Activated naive CD4-positive, alpha-beta T cell treated with anti-CD3 and anti-CD28 coated beads, Interleukin-2, amount 10 ng/mL, durations not matched to agents 5 hours and 36 hours (primary cell): ENCODE results near the gene CIDEB. TPM values are rescaled to one million over a fixed set of nuclear protein-coding genes. Genes with fewer than 3 reads are reported as not detected.

Source experiments
- total RNA-seq, 2 experiments: library from RNA; stranded (reverse); gene quantifications; one replicate each; pipeline ENCODE4 v1.2.3, GENCODE V29; 2021

The CIDEB gene
- 10 to 100 TPM; 29.0 to 30.2 TPM for total RNA-seq

GRCh38 chr14:24307575-24308341 is at the start of gene CIDEB:
TSS of gene CIDEB (minus strand) at chr14:24307977. CDS start at chr14:24307858, 119 bp downstream.

DNA sequence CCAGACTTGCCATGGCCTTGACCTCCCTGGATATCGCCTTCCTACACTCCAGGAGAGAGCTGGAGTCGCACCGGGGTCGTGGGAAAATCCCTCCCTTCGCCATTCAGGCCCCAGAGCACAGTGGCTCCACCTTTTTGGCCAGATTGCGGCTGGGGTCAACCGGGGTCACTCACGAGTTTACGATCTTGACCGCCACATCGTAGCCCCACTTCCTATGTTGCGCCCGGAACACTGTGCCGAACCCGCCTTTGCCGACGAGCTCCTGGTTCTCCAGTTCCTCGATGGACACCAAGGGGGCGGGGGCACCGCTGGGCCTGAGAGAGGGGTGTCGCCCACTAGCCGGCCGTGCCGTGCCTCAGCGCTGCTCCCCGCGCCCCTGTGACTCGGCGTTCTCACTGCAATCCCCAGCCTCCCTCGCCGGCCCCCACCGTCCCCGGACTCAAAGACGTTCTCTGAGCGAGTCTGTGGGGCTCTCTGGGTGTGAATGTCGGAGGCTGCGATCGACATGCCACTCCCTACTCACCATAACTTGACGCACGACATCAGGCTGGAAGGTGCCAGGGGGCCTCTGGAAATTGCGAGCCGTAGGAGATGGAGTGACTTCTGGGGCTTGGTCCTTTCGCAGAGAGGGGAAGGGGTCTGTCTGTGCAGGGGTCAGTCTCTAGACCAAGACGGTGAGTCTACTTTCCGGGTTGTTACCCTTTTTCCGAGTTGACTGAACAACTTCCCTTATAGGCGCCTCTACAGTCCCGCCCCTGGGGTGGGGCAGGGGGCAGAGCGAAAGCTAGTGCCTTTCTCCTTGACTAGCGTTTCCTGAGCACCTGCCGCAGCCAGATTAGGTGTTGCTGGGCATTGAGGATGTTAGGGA is 31.7 kb upstream of the CIDEB start, which contains the start of gene RIPK3:
Gene RIPK3 (minus strand): TSS at position 708 of the 868 bp plus-strand sequence. CDS start 165 bp downstream, at position 543.

DNA sequence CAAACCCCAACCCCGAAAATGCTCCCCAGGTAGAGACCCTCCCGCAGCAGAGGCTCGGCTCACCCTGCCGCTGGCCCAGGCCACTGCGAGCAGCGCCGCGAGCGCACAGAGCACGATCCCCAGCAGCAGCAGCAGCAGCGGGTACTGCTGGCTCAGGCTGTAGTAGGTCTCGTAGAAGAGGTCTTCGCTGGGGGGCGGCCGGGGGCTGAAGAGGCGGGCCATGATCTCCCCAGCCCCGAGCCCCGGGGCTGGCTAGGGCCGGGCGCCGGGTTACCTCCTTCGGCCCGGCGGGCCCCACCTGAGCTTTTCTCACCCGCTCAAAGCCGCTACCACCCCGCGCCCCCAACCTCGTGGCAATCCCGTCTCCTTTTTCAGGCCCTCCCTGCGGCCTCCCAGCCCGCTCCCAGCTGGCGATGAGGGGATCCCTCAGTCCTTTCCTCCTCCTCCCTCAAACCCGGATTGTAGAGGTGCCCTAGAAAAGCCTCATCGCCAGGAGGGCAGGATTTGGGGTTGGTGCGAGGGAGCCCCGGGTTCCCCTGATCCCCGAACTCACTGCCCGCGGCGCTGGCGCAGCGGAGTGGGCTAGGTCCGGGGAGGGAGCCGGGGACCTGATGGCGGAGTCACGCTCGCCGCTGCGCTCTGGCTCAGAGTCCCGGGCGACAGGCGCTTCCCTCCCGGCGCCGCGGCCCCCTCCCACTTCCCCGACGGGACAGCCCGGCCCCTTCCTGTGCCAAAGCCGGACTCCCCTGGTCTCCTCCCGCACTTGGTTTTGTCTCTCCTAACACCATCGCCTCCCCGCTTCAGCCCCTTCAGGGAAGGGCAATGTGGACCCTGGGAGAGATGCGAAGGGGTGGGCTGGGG is 26.9 kb upstream of the CIDEB start, which contains the start of gene ADCY4:
Gene ADCY4 (minus strand): TSS at position 641 of the 861 bp plus-strand sequence. CDS start 419 bp downstream, at position 222.

DNA sequence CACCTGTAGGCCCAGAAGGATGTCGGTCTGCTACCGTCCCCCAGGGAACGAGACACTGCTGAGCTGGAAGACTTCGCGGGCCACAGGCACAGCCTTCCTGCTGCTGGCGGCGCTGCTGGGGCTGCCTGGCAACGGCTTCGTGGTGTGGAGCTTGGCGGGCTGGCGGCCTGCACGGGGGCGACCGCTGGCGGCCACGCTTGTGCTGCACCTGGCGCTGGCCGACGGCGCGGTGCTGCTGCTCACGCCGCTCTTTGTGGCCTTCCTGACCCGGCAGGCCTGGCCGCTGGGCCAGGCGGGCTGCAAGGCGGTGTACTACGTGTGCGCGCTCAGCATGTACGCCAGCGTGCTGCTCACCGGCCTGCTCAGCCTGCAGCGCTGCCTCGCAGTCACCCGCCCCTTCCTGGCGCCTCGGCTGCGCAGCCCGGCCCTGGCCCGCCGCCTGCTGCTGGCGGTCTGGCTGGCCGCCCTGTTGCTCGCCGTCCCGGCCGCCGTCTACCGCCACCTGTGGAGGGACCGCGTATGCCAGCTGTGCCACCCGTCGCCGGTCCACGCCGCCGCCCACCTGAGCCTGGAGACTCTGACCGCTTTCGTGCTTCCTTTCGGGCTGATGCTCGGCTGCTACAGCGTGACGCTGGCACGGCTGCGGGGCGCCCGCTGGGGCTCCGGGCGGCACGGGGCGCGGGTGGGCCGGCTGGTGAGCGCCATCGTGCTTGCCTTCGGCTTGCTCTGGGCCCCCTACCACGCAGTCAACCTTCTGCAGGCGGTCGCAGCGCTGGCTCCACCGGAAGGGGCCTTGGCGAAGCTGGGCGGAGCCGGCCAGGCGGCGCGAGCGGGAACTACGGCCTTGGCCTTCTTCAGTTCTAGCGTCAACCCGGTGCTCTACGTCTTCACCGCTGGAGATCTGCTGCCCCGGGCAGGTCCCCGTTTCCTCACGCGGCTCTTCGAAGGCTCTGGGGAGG is 3.1 kb upstream of the CIDEB start, which contains the start of gene LTB4R:
Gene LTB4R (plus strand): TSS at position 857 of the 959 bp plus-strand sequence. CDS start 4,150 bp downstream, outside the sequence.

GRCh38 chr14:24309538-24310264 is 1.9 kb upstream of the CIDEB start, which contains the start of gene LTB4R2:
TSS of gene LTB4R2 (plus strand) at chr14:24310140. CDS start at chr14:24310665, 525 bp downstream.

GRCh38 chr14:24299255-24300191 is 8.3 kb downstream of the CIDEB start, which contains the start of the genes DHRS1 and NOP9:
TSS of gene DHRS1 (minus strand) at chr14:24299780. CDS start at chr14:24299106, 674 bp downstream.
TSS of gene NOP9 (plus strand) at chr14:24299850. CDS start at chr14:24299955, 105 bp downstream.

DNA sequence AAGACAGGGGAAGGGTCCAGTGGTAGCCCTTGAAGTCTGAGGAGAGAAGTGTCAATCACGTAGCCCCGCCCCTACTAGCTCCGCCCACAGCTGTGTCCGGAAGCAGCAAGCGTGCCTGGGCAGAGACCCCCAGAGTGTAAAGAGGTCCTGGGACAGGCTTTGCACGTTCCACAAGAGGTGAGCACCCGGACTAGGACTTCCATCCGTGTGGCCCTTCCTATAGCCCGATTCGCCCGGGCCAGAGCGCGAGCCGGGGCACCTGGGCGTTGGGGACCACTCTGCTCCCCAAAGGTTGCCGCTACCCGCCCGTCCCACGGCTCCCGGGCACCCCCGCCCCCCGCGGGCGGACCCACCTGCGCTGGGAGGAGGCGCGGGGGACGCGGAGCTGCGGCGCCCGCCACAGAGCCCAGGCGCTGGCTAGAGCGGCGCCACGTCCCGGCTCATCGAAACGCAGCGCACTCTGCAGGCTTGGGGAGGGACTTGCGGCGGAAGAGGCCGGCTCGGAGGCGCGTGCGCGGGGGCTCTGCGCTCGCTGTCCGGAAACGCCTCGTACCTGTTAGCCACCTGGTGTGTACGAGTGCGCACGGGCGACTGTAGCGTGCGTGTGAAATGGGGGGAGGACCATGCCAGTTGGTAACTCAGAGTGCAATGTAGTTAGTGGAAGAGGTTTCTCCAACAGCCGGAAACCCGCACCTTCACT is 36.5 kb downstream of the CIDEB start, which contains the start of gene RABGGTA:
Gene RABGGTA (minus strand): TSS at position 464 of the 700 bp plus-strand sequence. CDS start 482 bp downstream, outside the sequence.

DNA sequence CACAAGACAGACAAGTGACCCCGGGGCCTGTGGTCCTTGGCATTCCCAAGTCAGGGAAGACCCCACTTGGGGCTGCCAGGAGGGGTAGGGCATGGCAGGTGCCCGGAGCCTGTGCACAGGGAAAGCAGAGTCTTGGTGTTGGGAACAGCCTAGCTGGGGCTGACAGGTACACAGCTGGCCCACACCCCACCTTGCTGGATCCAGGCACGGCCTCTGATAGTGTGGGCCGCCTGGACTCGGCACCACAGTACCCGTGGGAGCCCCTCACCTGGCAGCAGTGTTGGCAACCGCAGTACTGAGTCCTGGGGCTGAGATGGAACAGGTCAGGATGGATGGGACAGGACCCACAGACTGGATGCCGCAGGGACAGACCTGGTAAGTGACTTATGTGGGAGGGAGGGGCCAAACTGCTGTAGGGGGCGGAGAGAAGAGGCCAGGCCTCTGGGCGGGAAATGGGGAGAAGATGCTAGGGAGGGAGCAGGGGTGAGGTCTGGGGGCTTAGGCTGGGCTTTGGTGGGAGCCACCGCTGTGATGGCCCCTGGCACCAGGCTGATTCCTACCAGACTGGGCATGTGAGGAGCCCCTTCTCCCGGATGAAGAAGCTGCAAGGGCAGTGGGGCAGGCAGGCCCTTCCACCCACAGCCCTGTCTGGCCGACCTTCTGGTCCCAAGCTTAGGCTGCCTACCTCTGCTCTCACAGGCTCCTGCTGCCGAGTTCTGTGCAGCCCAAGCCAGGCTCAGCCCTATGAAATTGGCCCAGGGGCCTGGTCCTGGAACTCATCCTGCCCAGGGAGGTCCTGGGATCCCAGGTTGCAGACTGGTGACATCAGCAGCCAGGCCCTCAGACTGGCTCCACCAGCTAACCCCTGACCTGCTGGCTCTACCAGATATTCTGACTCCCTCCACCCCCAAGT is 44.7 kb downstream of the CIDEB start, which contains the start of gene TGM1:
Gene TGM1 (minus strand): TSS at position 357 of the 913 bp plus-strand sequence. CDS start 825 bp downstream, outside the sequence.

Other genes with a start within 250 kb of the CIDEB start
- not detected for gene CPNE6, start 236.4 kb downstream of the CIDEB start, total RNA-seq
- 10 to 100 TPM; 53.5 to 54.5 TPM for gene PCK2, start 213.7 kb downstream of the CIDEB start, total RNA-seq
- 100 to 1,000 TPM; 101 TPM for gene DCAF11, start 193.2 kb downstream of the CIDEB start, total RNA-seq
- 1 to 10 TPM; 3.0 to 3.1 TPM for gene NRL, start 193.0 kb downstream of the CIDEB start, total RNA-seq
- gene FITM1, start 177.3 kb downstream of the CIDEB start, total RNA-seq = 1 to 10 TPM; 1.4 to 1.5 TPM
- gene PSME1, start 171.8 kb downstream of the CIDEB start, total RNA-seq = 100 to 1,000 TPM; 453 to 473 TPM
- gene EMC9, start 166.4 kb downstream of the CIDEB start, total RNA-seq = 10 to 100 TPM; 30.9 to 34.8 TPM
- gene PSME2, start 161.4 kb downstream of the CIDEB start, total RNA-seq = 100 to 1,000 TPM; 386 to 389 TPM
- 100 to 1,000 TPM; 108 to 111 TPM for gene RNF31, start 160.5 kb downstream of the CIDEB start, total RNA-seq
- 100 to 1,000 TPM; 223 to 232 TPM for gene IRF9, start 146.7 kb downstream of the CIDEB start, total RNA-seq
- gene REC8, start 135.9 kb downstream of the CIDEB start, total RNA-seq = 10 to 100 TPM; 48.9 to 49.8 TPM
- gene IPO4, start 119.2 kb downstream of the CIDEB start, total RNA-seq = 10 to 100 TPM; 42.4 to 43.3 TPM
- gene TM9SF1, start 112.5 kb downstream of the CIDEB start, total RNA-seq = 10 to 100 TPM; 32.2 to 32.3 TPM
- gene TSSK4, start 102.3 kb downstream of the CIDEB start, total RNA-seq = under 1 TPM; 0.34 to 0.60 TPM
- 10 to 100 TPM; 85.1 to 89.0 TPM for gene CHMP4A, start 94.5 kb downstream of the CIDEB start, total RNA-seq
- 10 to 100 TPM; 16.0 to 17.1 TPM for gene MDP1, start 91.9 kb downstream of the CIDEB start, total RNA-seq
- gene NEDD8, start 75.6 kb downstream of the CIDEB start, total RNA-seq = 100 to 1,000 TPM; 164 to 175 TPM
- 10 to 100 TPM; 67.8 to 70.1 TPM for gene GMPR2, start 75.0 kb downstream of the CIDEB start, total RNA-seq
- gene TINF2, start 65.4 kb downstream of the CIDEB start, total RNA-seq = 100 to 1,000 TPM; 120 to 130 TPM
- gene TGM1, start 44.8 kb downstream of the CIDEB start, total RNA-seq = 1 to 10 TPM; 3.3 to 4.5 TPM
- gene RABGGTA, start 36.4 kb downstream of the CIDEB start, total RNA-seq = 10 to 100 TPM; 42.3 to 44.3 TPM
- gene DHRS1, start 8.2 kb downstream of the CIDEB start, total RNA-seq = 10 to 100 TPM; 32.0 to 36.6 TPM
- gene NOP9, start 8.1 kb downstream of the CIDEB start, total RNA-seq = 10 to 100 TPM; 30.7 to 30.9 TPM
- 10 to 100 TPM; 20.8 to 21.0 TPM for gene LTB4R2, start 2.2 kb upstream of the CIDEB start, total RNA-seq
- 10 to 100 TPM; 24.9 to 28.5 TPM for gene LTB4R, start 3.5 kb upstream of the CIDEB start, total RNA-seq
- gene ADCY4, start 27.1 kb upstream of the CIDEB start, total RNA-seq = 1 to 10 TPM; 3.8 to 4.5 TPM
- gene RIPK3, start 32.0 kb upstream of the CIDEB start, total RNA-seq = 10 to 100 TPM; 35.0 to 36.5 TPM
- gene NFATC4, start 60.2 kb upstream of the CIDEB start, total RNA-seq = not detected
- gene NYNRIN, start 91.0 kb upstream of the CIDEB start, total RNA-seq = under 1 TPM; 0.10 to 0.26 TPM
- gene CBLN3, start 121.7 kb upstream of the CIDEB start, total RNA-seq = 1 to 10 TPM; 4.5 to 6.6 TPM
- 10 to 100 TPM; 75.8 to 78.6 TPM for gene KHNYN, start 122.0 kb upstream of the CIDEB start, total RNA-seq
- gene SDR39U1, start 134.8 kb upstream of the CIDEB start, total RNA-seq = 10 to 100 TPM; 70.3 to 75.4 TPM
- gene CMA1, start 200.3 kb upstream of the CIDEB start, total RNA-seq = not detected